Stimulated activated CD8-positive, alpha-beta memory T cell treated with anti-CD3 and anti-CD28 coated beads, Interleukin-15, amount 100 ng/mL, for 4 hours (primary cell): Measurements from ENCODE around the gene ATP2C2.

ENCODE experiments used
- DNase-seq, 2 donors: peaks; one replicate each; pipeline ENCODE4 v3.0.0-alpha.2; 2020; ENCODE audit warnings: low read depth in 2 of 2

ATP2C2 gene

DNA sequence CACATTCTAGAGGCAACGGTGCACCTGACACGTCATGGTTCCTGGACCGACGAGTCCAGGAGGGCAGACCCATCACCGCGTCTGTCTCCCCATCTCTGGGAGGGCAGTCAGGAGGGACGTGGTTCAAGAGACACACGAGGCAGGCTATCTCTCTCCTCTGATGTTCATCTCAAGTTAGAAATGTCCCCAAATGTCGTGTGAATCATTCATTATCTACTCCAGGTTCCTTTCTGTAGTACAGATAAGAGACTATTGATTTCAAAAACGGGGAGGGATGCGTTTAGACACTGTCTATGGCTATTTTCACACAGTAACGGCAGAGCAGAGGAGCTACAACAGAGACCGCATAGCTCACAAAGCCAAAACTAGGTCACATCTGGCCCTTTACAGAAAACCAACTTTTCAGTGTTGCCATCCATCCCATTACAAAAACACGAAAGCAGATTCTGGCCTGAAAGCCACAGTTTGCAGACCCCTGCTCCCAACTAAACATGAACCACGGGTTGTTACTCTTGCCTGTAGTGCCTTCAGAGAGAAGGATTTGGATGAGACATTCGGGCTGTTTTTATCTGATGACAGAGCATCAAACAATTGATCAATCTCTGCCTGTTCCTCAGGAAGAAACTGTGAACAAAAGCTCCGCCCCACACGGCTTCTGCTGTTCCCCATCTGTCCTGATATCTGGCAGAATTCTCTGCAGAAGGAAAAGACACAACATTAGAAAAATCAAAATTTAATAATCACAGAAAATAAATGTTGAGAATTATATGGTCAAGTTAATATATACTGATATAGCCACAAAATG, 129.3 kb downstream of the ATP2C2 start:
- DNase-seq, result no peak

DNA sequence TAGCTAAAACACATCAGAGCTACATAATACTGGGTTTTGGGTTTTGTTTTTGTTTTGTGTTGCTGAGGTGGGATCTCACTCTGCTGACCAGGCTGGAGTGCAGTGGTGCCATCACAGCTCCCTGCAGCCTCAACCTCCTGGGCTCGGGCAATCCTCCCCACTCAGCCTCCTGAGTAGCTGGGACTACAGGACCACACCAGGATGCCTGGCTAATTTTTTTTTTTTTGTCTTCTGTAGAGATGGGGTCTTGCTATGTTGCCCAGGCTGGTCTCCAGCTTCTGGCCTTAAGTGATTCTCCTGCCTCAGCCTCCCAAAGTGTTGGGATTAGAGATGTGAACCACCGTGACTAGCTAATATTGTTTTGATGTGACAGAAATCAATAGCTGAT, 129.9 kb downstream of the ATP2C2 start:
- no peak for DNase-seq

DNA sequence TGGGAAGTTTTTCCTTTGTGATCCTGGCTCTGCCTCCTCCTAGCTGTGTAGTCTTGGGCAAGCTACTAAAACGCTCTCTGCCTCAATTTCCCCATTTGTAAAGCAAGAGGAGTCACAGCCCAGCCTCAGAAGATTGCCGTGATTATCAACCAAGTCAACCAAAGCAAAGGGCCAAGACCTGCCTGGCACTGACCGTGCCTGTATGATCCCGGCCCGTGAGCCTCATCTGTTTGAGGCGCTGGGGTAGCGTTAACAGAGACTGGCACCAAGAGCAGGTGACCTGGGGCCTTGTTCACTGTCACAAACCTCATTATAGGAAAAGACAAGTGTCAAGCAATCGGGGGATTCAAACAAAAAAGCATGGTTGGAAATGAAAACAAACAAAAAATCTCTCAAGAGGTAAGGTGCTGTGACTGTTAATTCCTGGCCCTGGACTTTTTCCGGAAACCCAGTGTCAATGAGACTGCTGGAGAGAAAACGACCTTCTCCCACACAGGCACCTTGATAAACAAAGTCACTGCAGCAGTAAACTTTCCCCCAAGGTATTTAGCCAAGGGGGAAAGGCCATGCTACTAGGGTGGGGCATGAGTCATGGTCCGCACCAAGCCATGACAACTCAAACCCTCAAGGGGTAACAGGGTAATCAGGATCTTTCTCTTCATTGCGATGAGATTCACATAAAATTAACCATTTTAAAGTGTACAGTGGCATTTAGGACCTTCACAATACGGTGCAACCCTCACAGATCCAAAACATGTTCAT, 130.7 kb downstream of the ATP2C2 start:
- no peak for DNase-seq

DNA sequence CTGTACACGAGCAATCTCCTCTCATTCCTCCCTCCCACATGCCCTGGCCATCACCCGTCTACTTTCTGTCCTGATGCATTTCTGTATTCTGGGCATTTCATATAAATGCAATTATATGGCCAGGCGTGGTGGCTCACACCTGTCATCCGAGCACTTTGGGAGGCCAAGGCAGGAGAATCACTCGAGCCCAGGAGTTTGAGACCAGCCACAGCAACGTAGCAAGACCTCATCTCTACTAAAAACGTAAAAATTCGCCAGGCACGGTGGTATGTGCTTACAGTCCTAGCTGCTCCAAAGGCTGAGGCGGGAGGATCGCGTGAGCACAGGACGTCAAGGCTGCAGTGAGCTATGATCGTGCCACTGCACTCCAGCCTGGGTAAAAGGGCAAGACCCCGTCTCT, 131.3 kb downstream of the ATP2C2 start:
- DNase-seq, result no peak

DNA sequence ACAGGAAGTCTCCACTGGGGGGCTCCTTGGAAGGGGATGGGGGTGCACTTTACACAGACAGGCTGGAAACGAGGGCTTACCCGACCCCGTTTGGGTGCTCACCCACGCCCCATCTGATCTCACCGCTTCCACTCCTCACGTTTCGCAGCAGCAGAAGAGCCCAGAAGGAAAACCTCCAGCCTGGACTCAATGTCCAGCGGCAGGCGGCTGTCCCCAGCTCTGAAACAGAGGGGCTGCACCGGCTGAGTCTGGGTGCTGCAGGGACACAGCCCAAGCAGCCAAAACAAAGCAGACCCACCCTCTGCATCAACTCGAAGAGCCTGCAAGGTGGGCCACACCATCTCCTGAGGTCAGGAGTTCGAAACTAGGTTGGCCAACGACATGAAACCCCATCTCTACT, 132.2 kb downstream of the ATP2C2 start:
- DNase-seq, result no peak

DNA sequence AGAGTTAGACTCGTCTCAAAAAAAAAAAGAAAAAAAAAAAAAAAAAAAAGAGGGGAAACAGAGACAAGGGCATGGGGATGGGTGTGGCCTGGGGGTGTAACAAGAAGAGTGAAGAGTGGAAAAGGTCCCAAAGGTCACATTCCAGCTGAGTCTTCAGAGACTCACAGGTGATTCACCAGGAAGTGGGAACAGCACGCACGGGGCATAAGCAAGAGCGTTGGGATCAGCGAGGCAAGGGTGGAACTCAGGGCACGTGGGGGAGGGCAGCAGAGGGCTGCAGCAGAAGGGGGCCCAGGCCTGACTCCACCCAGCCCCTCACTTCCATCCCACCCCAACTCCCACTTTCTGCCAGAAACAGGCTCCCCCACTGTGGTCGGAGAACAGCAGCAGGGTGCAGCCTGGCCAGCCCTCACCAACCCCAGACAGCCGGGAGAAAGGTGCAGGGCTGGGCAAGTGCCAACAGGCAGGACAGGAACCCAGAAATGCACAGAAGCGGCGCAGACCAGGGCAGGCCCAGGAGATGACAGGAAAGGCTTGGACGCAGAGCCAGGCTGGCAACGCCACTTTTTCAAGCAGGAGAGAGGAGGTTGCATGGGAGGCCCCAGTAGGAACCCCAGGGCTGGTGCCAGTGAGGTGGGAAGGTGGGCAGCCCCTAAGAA, 132.9 kb downstream of the ATP2C2 start:
- DNase-seq, result no peak

DNA sequence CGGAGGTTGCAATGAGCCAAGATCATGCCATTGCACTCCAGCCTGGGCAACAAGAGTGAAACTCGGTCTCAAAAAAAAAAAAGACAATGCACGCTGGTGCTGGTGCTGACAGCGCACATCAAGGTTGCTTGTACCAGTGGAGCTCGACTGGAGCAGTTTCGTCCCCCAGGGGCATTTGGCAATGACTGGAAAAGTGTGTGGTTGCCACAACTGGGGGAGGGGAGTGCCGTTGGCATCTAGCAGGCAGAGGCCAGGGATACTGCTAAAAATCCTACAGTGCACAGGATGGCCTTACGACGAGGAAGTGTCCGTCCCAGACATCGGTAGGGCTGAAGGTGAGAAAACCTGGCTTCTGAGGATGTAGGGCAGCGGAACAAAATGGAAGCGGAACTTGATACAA, 133.7 kb downstream of the ATP2C2 start:
- DNase-seq, result no peak

DNA sequence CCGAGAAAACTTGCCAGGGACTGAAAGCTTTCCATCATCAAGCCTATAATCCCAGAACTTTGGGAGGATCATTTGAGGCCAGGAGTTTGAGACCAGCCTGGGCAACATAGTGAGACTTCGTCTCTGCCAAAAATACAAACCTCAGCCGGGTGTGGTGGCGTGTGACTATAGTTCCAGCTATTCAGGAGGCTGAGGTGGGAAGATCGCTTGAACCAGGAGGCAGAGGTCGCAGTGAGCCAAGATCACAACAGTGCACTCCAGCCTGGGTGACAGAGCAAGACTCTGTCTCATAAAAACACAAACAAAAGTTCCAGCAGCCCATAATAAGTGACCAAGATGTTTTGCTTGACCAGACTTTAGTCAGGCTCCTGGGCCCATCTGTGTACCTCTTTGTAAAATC, 134.2 kb downstream of the ATP2C2 start:
- DNase-seq, result no peak

DNA sequence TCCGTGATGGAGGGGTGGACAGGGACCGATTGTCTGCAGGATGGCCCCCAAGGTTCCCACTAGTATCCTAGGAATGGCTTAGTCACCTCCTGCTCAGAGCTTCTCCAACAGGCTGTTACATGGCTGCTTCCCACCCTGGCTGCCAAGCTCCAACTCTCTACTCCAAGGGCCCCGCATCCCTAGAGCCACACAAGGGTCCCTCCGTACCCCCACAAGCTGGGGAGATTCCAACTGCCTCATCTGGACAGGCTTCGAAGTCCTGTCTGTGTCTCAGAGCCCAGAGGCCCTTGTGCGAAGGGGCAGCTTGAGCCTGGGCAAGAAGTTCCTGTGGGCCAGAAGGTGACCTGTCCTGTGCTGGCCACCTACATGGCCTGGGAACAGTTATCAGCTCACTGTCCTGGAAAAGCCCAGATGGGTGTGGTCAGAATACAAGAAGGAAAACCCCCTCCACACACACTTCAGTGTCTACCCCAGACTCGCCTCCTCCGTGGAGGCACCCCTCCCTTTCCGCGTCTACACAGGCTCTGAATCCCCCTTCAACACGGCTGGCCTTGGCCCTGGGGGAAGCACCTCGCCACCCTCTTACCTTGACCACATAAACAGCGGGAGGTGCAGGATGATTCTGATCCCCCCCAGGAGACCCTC, 135.5 kb downstream of the ATP2C2 start:
- no peak for DNase-seq

DNA sequence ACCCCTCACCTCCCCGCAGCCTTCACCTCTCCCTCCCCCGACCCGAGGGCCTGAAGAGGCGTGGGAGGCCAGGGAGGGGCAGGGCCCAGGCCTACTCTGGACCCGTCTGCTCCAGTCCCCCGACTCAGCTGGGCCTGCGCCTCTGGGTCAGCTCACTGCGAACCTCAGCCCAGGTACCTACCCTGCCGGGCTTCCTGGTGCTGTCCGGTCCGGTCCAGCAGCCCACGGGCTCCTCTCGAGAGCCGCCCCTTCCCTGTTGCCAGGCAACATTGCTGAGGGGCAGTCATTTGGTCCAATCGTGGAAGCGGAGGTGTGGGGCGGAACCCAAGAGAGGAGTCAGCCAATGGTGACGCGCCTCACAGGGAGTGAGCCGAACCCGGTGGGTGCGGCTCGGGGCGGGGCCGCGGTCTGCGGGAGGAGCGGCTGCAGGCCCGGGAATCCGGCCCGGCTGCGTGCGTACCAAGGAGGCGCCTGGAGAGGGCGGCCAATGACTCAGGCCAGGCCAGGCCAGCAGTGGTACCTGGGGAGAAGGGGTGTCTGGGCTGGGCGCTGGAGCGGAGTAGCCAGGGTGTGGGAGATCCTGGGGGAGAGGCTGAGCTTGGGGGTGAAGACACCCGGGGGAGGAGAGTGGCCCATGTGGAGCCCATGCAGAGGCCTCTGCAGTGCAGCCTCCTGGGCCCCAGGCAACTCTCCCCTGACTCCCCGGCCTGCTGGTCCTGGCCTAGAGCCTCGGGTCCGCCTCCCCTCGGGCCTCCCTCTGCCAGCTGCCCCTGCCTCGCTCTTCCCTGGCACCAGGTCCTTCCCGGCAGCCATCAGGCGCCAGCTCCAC, 136.3 kb downstream of the ATP2C2 start, which contains the start of gene MEAK7:
Gene MEAK7, minus strand, starts transcription at position 240 of the 829 bp plus-strand sequence. CDS start 6,573 bp downstream, outside the sequence.
- DNase-seq, result peak; percentile 91 to 93

DNA sequence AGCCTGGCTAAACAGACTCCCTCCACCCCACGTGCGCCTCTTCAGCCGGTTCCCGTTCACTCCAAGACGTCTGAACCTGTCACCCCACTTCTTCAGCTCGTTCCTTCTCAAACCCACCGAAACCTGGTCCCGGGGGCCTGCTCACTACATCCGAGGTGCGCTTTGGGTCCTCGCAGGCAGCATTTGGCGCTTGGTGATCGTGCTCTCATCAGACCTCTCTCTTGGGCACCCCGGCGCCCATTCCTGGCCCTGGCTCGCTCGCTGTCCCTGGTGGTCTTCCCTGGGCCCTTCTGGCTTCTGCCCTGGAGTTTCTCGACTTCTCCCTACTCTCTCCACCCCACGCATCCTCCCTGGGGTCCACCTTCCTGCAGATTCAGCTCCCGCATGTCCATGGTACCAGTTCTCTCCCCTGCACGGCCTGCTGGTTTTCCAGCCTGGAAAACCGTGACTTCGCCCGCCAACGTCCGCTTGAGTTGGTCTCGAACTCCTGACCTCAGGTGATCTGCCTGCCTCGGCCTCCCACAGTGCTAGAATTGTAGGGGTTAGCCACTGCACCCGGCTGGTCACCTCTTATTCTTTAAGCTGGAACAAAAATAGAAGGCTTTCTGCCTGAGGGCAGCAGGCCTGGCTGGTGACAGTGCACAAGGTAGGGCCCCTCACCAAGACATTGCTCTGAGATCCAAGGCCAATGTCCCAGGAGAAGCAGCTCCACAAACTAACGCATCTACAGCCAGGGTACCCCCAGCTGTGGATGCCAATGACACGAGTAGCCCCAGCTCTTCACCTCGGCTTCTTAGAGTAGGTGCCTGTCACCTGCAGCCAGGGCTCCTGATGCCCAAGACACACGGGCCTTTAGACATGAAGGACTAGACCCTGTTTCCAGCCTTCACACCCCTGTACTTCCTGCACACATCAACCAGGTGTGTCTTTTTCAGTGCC, 137.2 kb downstream of the ATP2C2 start:
- DNase-seq, result no peak

DNA sequence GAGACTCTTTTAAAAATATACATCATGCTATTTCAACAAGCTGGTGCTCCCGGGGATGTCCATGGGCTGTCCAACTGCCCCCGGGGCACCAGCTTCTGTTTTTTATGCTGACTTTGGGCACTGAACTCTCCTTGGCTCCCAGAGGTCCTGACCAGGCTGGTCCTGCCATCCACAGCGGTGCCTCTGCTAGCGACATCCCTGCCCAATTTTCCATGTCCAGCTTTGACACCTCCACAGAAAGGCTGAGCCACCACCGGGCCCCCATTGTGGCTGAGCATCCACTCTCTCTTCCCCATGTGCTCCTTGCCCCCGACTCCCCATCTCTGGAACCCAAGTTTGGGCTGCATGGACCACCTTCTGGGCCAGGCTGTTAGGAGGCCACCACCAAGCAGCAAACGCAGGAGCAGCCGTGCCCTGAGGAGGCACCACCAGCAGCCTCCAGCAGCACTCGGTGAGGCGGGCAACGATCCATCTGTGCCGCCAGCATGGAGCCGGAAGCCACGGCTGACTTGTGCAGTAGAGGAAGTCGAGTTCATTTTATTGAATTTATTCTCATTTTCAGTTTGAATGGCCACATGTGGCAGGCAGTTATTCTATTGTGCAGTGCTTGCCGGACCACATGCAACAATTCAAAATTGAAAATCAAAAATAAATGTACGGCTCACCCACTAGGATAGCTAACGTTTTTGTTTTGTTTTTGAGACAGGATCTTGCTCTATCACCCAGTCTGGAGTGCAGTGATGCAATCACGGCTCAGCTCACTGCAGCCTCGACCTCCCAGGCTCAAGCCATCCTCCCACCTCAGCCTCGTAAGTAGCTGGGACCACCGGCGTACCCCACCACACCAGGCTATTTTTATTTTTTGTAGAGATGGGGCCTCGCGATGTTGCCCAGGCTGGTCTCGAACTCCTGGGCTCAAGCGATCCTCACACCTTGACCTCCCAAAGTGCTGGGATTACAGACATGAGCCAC, 139.0 kb downstream of the ATP2C2 start:
- no peak for DNase-seq

DNA sequence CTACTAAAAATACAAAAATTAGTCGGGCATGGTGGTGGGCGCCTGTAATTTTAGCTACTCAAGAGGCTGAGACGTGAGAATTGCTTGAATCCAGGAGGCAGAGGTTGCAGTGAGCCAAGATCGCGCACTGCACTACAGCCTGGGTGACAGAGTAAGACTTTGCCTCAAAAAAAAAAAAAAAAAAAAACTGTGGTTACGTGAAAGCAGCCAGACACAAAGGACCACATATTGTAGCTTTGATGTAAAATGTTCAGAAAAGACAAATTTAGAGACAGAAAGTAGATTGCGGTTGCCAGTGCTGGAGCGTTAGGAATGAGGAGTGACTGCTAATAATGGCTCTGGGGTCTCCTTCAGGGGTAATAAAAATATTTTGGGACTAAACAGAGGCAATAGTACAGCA, 140.2 kb downstream of the ATP2C2 start:
- DNase-seq, result no peak

DNA sequence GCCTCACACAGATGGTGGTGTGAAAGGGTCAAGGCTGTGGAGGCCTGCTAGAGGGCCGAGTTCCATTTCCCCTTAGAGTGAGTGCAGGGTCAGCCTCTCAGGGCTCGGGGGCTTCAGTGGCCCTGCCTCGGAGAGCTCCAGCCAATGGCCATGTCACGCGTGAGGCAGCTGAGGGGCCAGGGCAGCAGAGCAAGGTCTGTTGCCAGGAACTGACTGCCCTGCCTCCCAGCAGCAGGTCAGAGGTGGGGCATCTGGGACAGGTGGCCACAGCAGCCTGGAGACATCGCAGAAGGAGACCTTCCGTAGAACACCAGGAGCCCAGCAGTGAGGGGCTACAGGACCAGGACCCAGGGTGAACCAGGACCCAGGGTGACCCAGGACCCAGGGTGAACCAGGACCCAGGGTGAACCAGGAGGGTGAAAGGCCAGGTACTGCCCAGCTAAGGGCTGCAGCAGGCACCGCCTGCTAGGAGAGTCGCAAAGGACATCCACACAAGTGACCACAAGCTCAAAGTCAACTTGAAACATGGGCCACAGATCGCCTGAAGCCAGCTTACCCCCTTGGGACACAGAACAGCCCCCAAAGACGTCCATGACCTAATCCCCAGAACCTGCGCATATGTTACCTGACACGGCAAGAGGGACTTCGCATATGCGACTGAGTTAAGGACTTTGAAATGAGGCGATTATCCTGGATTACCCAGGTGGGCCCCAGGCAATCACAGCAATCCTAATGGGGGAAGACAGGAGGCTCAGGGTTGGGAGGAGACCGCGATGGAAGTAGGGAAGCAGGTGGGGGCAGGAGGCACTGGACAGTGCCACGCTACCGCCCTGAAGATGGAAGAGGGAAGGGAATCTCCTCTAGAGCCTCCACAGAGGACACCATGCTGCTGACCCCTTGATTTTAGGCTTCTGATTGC, 141.0 kb downstream of the ATP2C2 start:
- no peak for DNase-seq

DNA sequence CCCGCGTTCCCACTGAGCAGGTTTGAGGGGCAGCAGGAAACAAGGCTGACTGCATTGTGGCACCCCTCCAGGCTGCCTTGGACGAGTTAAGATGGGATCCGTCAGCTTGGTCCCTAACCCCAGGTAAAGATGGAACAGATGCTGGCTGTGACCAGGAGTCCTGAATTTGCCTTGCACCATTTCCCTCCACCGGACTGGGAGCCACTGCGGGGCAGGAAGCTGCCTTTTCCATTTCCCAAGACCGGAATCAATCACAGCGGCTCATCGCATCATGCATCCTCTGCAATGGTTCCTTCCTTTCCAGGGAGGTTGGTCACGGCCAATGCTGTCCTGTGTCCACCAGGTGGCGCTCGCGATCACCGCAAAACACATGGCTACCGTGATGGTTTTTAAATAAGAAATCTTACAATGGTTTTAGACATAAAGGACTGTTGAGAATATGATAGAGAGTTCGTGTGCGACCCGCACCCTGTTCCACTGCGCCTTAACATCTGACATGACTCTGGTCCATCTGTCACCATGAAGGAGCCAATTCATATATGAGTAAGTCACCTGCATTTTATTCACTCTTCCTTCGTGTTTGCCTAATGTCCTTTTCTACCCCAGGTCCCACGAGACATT, 143.0 kb downstream of the ATP2C2 start:
- DNase-seq, result peak; percentile 52 to 59

DNA sequence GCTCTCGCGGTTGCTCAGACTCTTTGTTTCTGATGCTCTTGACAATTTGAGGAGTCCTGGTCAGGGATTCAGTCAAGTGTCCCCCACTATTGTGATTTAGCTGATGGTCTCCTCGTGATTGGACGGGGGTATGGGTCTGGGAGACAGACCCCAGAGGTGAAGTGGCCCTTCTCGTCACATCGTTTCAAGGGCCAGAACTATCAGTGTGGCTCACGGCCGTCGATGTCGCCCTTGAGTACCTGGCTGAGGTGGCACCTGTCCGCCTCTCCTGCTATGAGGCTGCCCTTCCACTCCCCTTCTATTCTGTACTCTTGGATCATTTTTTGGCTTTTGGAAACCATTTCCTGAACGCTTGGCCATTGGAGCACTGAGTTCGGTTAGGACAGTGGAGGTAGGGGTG, 143.5 kb downstream of the ATP2C2 start:
- no peak for DNase-seq

DNA sequence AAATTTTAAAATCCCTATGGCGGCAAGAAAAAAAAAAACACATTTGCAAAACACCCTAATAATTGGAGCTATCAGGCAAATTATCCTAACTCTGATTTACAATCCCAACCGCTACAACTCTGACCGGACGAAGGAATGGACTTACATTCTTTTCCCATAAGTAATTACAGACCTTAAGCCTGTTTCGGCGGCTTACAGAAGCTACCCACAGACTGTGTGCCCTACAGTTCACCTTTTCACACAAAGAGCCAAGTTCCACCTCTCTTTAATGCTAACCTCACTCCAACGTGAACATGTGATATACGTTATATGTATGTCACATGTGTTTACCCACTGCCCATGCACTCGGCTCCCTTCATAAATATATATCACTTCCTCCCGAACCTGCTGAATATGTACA, 144.8 kb downstream of the ATP2C2 start:
- DNase-seq, result no peak
